Mesothelial cell of epicardium (in vitro differentiated cells): ENCODE data around the gene FLAD1. TPM values are rescaled to one million over a fixed set of nuclear protein-coding genes. Genes with fewer than 3 reads are reported as not detected.

Experiments used
- DNase-seq, 2 experiments: peaks; one replicate each; pipeline ENCODE4 v3.0.0; 2021; ENCODE audit warnings: low spot score in 2 of 2; ENCODE audit not compliant: unreplicated experiment in 2 of 2
- H3K27ac Mint-ChIP-seq: 2 replicates; pipeline ENCODE4 v1.8.0; 2021; ENCODE audit warnings: mixed read lengths
- H3K27me3 Mint-ChIP-seq: 2 replicates; pipeline ENCODE4 v1.8.0; 2021; ENCODE audit warnings: low read depth, mixed read lengths
- H3K36me3 Mint-ChIP-seq: 2 replicates; pipeline ENCODE4 v1.8.0; 2021; ENCODE audit warnings: mixed read lengths
- H3K4me1 Mint-ChIP-seq: 2 replicates; pipeline ENCODE4 v1.8.0; 2021; ENCODE audit warnings: mixed read lengths
- H3K4me3 Mint-ChIP-seq: 2 replicates; pipeline ENCODE4 v1.8.0; 2021; ENCODE audit warnings: mild to moderate bottlenecking, moderate library complexity, mixed read lengths
- H3K9me3 Mint-ChIP-seq: 2 replicates; pipeline ENCODE4 v1.8.0; 2021; ENCODE audit warnings: mixed read lengths
- CTCF ChIP-seq: fragments of 200-600 bp; sonication (generic); IDR thresholded peaks from one replicate; pipeline ENCODE4 v1.5.0; 2021; ENCODE audit warnings: antibody characterized with exemption; ENCODE audit not compliant: unreplicated experiment
- total RNA-seq: library from RNA; stranded (reverse); gene quantifications from 3 replicates; pipeline ENCODE4 v1.2.1, GENCODE V29; 2021

FLAD1 gene
- total RNA-seq, 1 donor from 2014 or later: 48.3 TPM

DNA sequence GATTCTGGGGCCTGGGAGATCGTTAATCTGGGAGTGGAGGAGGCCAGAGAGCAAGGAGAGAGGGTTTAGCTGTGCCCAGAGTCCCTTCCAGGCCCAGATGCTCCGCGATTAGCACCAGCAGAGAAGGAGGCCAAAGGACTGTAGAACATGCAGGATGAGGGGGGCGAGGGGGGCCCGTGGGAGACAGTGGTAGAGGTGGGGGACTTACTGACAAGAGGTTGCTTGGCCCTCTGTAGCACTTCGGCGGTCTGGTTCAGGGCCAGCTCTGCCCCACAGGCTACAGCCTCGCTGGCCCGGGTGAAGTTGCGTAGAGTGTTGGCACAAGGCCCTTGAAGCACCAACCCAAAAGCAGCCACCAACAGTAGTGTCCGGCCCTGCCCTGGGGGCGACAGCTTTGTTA, 49.7 kb downstream of the FLAD1 start:
- no peaks in the 10 kb centered on the region for H3K27me3 Mint-ChIP-seq
- DNase-seq: no peak
- no peaks in the 10 kb centered on the region for H3K36me3 Mint-ChIP-seq
- TF ChIP-seq CTCF: no peak
- H3K9me3 Mint-ChIP-seq: no peaks in the 10 kb centered on the region
- no peak overlapping the region for H3K4me3 Mint-ChIP-seq
- no peaks in the 10 kb centered on the region for H3K4me1 Mint-ChIP-seq
- H3K27ac Mint-ChIP-seq: no peak overlapping the region

GRCh38 chr1:155033524-155033923, 50.4 kb downstream of the FLAD1 start, which contains the start of the genes DCST1 and DCST2:
Gene DCST1 (plus strand): TSS chr1:155033824. CDS start chr1:155034037, 213 bp downstream.
Gene DCST2 (minus strand): TSS chr1:155033781. CDS start chr1:155033701, 80 bp downstream.
- Mint-ChIP-seq H3K27ac (no peak within 1 kb of the TSS), H3K4me1 (no peaks in the 10 kb centered on the region), H3K27me3 (no peaks in the 10 kb centered on the region), H3K4me3 (no peak within 1 kb of the TSS), H3K9me3 (no peaks in the 10 kb centered on the region), H3K36me3 (no peaks in the 10 kb centered on the region)
- TF ChIP-seq CTCF: no peak
- no peak for DNase-seq

- H3K27ac Mint-ChIP-seq: no peak overlapping the region
- TF ChIP-seq CTCF: no peak
- no peaks in the 10 kb centered on the region for H3K27me3 Mint-ChIP-seq
- no peaks in the 10 kb centered on the region for H3K4me1 Mint-ChIP-seq
- no peaks in the 10 kb centered on the region for H3K9me3 Mint-ChIP-seq
- H3K4me3 Mint-ChIP-seq: no peak overlapping the region
- DNase-seq: no peak
- H3K36me3 Mint-ChIP-seq: no peaks in the 10 kb centered on the region
These were observed 51.4 kb downstream of the FLAD1 start for GRCh38 chr1:155034318-155035208.

GRCh38 chr1:155035936-155036335, 52.8 kb downstream of the FLAD1 start:
- H3K4me3 Mint-ChIP-seq: no peak overlapping the region
- no peaks in the 10 kb centered on the region for H3K36me3 Mint-ChIP-seq
- H3K9me3 Mint-ChIP-seq: no peaks in the 10 kb centered on the region
- no peaks in the 10 kb centered on the region for H3K4me1 Mint-ChIP-seq
- no peak overlapping the region for H3K27ac Mint-ChIP-seq
- no peaks in the 10 kb centered on the region for H3K27me3 Mint-ChIP-seq
- no peak for DNase-seq
- TF ChIP-seq CTCF: no peak

- H3K9me3 Mint-ChIP-seq: no peaks in the 10 kb centered on the region
These were observed 53.9 kb downstream of the FLAD1 start for GRCh38 chr1:155037043-155037442.

More at GRCh38 chr1:155037043-155037442, 53.9 kb downstream of the FLAD1 start:
- TF ChIP-seq CTCF: no peak
- no peak overlapping the region for H3K4me3 Mint-ChIP-seq
- DNase-seq: no peak
- no peaks in the 10 kb centered on the region for H3K27me3 Mint-ChIP-seq
- no peaks in the 10 kb centered on the region for H3K36me3 Mint-ChIP-seq
- no peaks in the 10 kb centered on the region for H3K4me1 Mint-ChIP-seq
- H3K27ac Mint-ChIP-seq: no peak overlapping the region
